ENCODE data around the gene TIMM13. TPM values are rescaled to one million over a fixed set of nuclear protein-coding genes. Genes with fewer than 3 reads are reported as not detected.

TIMM13 gene
- total RNA-seq, 2 experiments from 2014 or later: 113 to 121 TPM

- Mint-ChIP-seq H3K27me3 (peaks cover under 1% of the 10 kb centered on the region), H3K36me3 (ENCODE audit: low read depth) (no peaks in the 10 kb centered on the region), H3K4me1 (ENCODE audit: low read depth) (peaks cover 5% of the 10 kb centered on the region), H3K9me3 (no peaks in the 10 kb centered on the region), H3K4me3 (no peak overlapping the region), H3K27ac (no peak overlapping the region)
- no peak for TF ChIP-seq CTCF (IDR thresholded peaks at IDR 0.05)
- POLR2A ChIA-PET: no interaction called here
- intact Hi-C loops (cut with micrococcal nuclease): no loop called here
- no peak for ATAC-seq
- DNase-seq: no peak
- CTCF ChIA-PET: interaction anchor here (1.2 kb wide), 1 partner anchor 84 kb away, joined by 3 read pairs; no protein-coding TSS in a partner anchor
Observed at GRCh38 chr19:2387367-2388288, 39.8 kb downstream of the TIMM13 start.

GRCh38 chr19:2385053-2385721 is 42.2 kb downstream of the TIMM13 start:
- POLR2A ChIA-PET: no interaction called here

GRCh38 chr19:2382530-2383222 is 44.7 kb downstream of the TIMM13 start:
- Mint-ChIP-seq H3K4me3 (no peak overlapping the region), H3K27me3 (peaks cover 3% of the 10 kb centered on the region), H3K9me3 (peaks cover 18% of the 10 kb centered on the region), H3K27ac (no peak overlapping the region), H3K36me3 (ENCODE audit: low read depth) (peaks cover 3% of the 10 kb centered on the region), H3K4me1 (ENCODE audit: low read depth) (peaks cover 3% of the 10 kb centered on the region)
- DNase-seq (no peak), ATAC-seq (no peak)
- intact Hi-C loops (cut with micrococcal nuclease): no loop called here
- CTCF ChIA-PET: no interaction called here
- POLR2A ChIA-PET: interaction anchor here (0.6 kb wide), 1 partner anchor 9 kb away, joined by 3 read pairs; no protein-coding TSS in a partner anchor
- TF ChIP-seq CTCF (IDR thresholded peaks at IDR 0.05): no peak

More at GRCh38 chr19:2385053-2385721, 42.2 kb downstream of the TIMM13 start:
- intact Hi-C loops (cut with micrococcal nuclease): no loop called here
- CTCF ChIA-PET: no interaction called here
- H3K27me3 Mint-ChIP-seq: peaks cover 3% of the 10 kb centered on the region
- no peak for TF ChIP-seq CTCF (IDR thresholded peaks at IDR 0.05)
- H3K36me3 Mint-ChIP-seq (ENCODE audit: low read depth): no peaks in the 10 kb centered on the region
- no peak overlapping the region for H3K4me3 Mint-ChIP-seq
- no peak for DNase-seq
- H3K27ac Mint-ChIP-seq: no peak overlapping the region
- peaks cover 6% of the 10 kb centered on the region for H3K9me3 Mint-ChIP-seq
- peaks cover 3% of the 10 kb centered on the region for H3K4me1 Mint-ChIP-seq (ENCODE audit: low read depth)
- ATAC-seq: peak; percentile 49

- ChIA-PET POLR2A (no interaction called here), CTCF (interaction anchor here (0.6 kb wide), 1 partner anchor 11 kb away, joined by 3 read pairs; no protein-coding TSS in a partner anchor)
- DNase-seq (no peak), ATAC-seq (no peak)
- Mint-ChIP-seq H3K36me3 (ENCODE audit: low read depth) (peaks cover 3% of the 10 kb centered on the region), H3K4me3 (no peak overlapping the region), H3K27me3 (peaks cover 3% of the 10 kb centered on the region), H3K27ac (no peak overlapping the region), H3K4me1 (ENCODE audit: low read depth) (peaks cover 3% of the 10 kb centered on the region), H3K9me3 (peaks cover 18% of the 10 kb centered on the region)
- intact Hi-C loops (cut with micrococcal nuclease): no loop called here
- TF ChIP-seq CTCF (IDR thresholded peaks at IDR 0.05): no peak
Observed at GRCh38 chr19:2381148-2381820, 46.1 kb downstream of the TIMM13 start.

Measured in activated CD8-positive, alpha-beta T cell treated with anti-CD3 and anti-CD28 coated beads for 36 hours (primary cell).